HepG2 (cell line): ENCODE measurements around the gene ANKRD11. TPM values are rescaled to one million over a fixed set of nuclear protein-coding genes. Genes with fewer than 3 reads are reported as not detected.

Experiments used
- DNMT1 ChIP-seq: sonication (generic); formaldehyde crosslinking; IDR thresholded peaks from 2 replicates; pipeline ENCODE4 v1.5.1; 2020; ENCODE audit warnings: mild to moderate bottlenecking, missing genetic modification reagents
- HNF4G ChIP-seq, 2 experiments: sonication (generic) in 1 of 2; formaldehyde crosslinking in 1 of 2; IDR thresholded peaks; 2 replicates each; pipeline versions ENCODE4 v1.4.0 to v1.6.1; 2011 to 2020; ENCODE audit warnings: borderline replicate concordance in 2 of 2, low read depth in 2 of 2, mild to moderate bottlenecking in 2 of 2, low read length in 1 of 2, missing genetic modification reagents in 1 of 2, moderate library complexity in 1 of 2
- ISX ChIP-seq: sonication (generic); formaldehyde crosslinking; conservative IDR thresholded peaks from 2 replicates; pipeline ENCODE4 v1.5.0; 2020; ENCODE audit warnings: missing genetic modification reagents
- JARID2 ChIP-seq: sonication (generic); formaldehyde crosslinking; IDR thresholded peaks from 2 replicates; pipeline ENCODE4 v1.8.1; 2023; ENCODE audit warnings: missing genetic modification reagents, inconsistent platforms; ENCODE audit not compliant: insufficient replicate concordance
- PRPF4 ChIP-seq: fragments of 200-400 bp; formaldehyde crosslinking; IDR thresholded peaks from 2 replicates; pipeline ENCODE4 v1.6.1; 2016; ENCODE audit warnings: low read length, low read depth; ENCODE audit not compliant: poor library complexity, severe bottlenecking
- SIN3B ChIP-seq: fragments of 150-350 bp; IDR thresholded peaks from 2 replicates; pipeline ENCODE4 v1.6.1; 2014; ENCODE audit warnings: low read length
- ZBTB3 ChIP-seq: sonication (generic); formaldehyde crosslinking; IDR thresholded peaks from 2 replicates; pipeline ENCODE4 v1.4.0; 2020; ENCODE audit warnings: low read depth, mild to moderate bottlenecking, moderate library complexity, missing genetic modification reagents, borderline replicate concordance
- ZBTB42 ChIP-seq: sonication (generic); formaldehyde crosslinking; IDR thresholded peaks from 2 replicates; pipeline ENCODE4 v1.5.0; 2020; ENCODE audit warnings: mild to moderate bottlenecking, missing genetic modification reagents
- ZMAT5 ChIP-seq: sonication (generic); formaldehyde crosslinking; IDR thresholded peaks from 2 replicates; pipeline ENCODE4 v1.5.0; 2020; ENCODE audit warnings: mild to moderate bottlenecking, low read depth, missing genetic modification reagents, borderline replicate concordance
- ZNF224 ChIP-seq: sonication (generic); formaldehyde crosslinking; IDR thresholded peaks from 2 replicates; pipeline ENCODE4 v1.5.0; 2020; ENCODE audit warnings: mild to moderate bottlenecking, missing genetic modification reagents
- ZNF234 ChIP-seq: sonication (generic); formaldehyde crosslinking; conservative IDR thresholded peaks from 2 replicates; pipeline ENCODE4 v1.5.1; 2020; ENCODE audit warnings: mild to moderate bottlenecking, missing genetic modification reagents
- ZNF263 ChIP-seq: sonication (generic); formaldehyde crosslinking; IDR thresholded peaks from 2 replicates; pipeline ENCODE4 v1.4.0; 2020; ENCODE audit warnings: missing genetic modification reagents
- ZNF275 ChIP-seq: sonication (generic); formaldehyde crosslinking; IDR thresholded peaks from 2 replicates; pipeline ENCODE4 v1.8.0; 2022; ENCODE audit warnings: missing genetic modification reagents, mild to moderate bottlenecking, inconsistent platforms, borderline replicate concordance
- ZNF530 ChIP-seq: sonication (generic); formaldehyde crosslinking; IDR thresholded peaks from 2 replicates; pipeline ENCODE4 v1.5.0; 2020; ENCODE audit warnings: low read depth, mild to moderate bottlenecking, missing genetic modification reagents
- ZNF563 ChIP-seq: sonication (generic); formaldehyde crosslinking; IDR thresholded peaks from 2 replicates; pipeline ENCODE4 v1.8.0; 2022; ENCODE audit warnings: mild to moderate bottlenecking, moderate library complexity, missing genetic modification reagents
- ZNF775 ChIP-seq: sonication (generic); formaldehyde crosslinking; IDR thresholded peaks from 2 replicates; pipeline ENCODE4 v1.4.0; 2020; ENCODE audit warnings: missing genetic modification reagents, mild to moderate bottlenecking, moderate library complexity, borderline replicate concordance
- ZSCAN22 ChIP-seq: sonication (generic); formaldehyde crosslinking; IDR thresholded peaks from 2 replicates; pipeline ENCODE4 v1.4.0; 2020; ENCODE audit warnings: mild to moderate bottlenecking, missing genetic modification reagents
- ZSCAN25 ChIP-seq: sonication (generic); formaldehyde crosslinking; IDR thresholded peaks from 2 replicates; pipeline ENCODE4 v1.8.0; 2022; ENCODE audit warnings: mild to moderate bottlenecking, missing genetic modification reagents
- polyA plus RNA-seq, 8 experiments: library from polyadenylated mRNA; depleted of rRNA in 3 of 8; stranded (reverse) in 7 of 8; unstranded in 1 of 8; fragments of >200 nt; fragmentation: Illumina TruSeq in 4 of 8; extraction: Trizol in 4 of 8; gene quantifications; 2 replicates each; pipeline versions ENCODE4 v1.2.1 to v1.2.3, GENCODE V29; 2011 to 2016; ENCODE audit warnings: low read depth in 4 of 8, missing spikeins in 1 of 8, mixed read lengths in 1 of 8; ENCODE audit not compliant: insufficient read depth in 1 of 8
- total RNA-seq, 5 experiments: library from RNA; depleted of rRNA; stranded (reverse); fragments of >200 nt; fragmentation: Illumina TruSeq; extraction: Trizol; gene quantifications; 2 replicates each; pipeline ENCODE4 v1.2.3, GENCODE V29; 2016; ENCODE audit warnings: low read depth in 1 of 5
- TF ChIP-seq, protein P1 (sequence below), 2 experiments: sonication (generic) in 1 of 2; formaldehyde crosslinking in 1 of 2; IDR thresholded peaks; 2 replicates each; pipeline versions ENCODE4 v1.4.0 to v1.6.1; 2016 to 2020; ENCODE audit warnings: borderline replicate concordance in 1 of 2, low read depth in 1 of 2, mild to moderate bottlenecking in 1 of 2, missing genetic modification reagents in 1 of 2
- TF ChIP-seq, protein P2 (sequence below): sonication (generic); formaldehyde crosslinking; IDR thresholded peaks from 2 replicates; pipeline ENCODE4 v1.4.0; 2020; ENCODE audit warnings: missing genetic modification reagents
- TF ChIP-seq, protein P3 (sequence below): sonication (generic); formaldehyde crosslinking; IDR thresholded peaks from 2 replicates; pipeline ENCODE4 v1.8.1; 2023; ENCODE audit warnings: mild to moderate bottlenecking, missing genetic modification reagents

Gene ANKRD11
- total and polyA plus RNA-seq, 2 of the 13 experiments (the other 11 are each of a cell fraction or from before 2014, with no cell fraction given): 21.4 to 38.4 TPM

DNA sequence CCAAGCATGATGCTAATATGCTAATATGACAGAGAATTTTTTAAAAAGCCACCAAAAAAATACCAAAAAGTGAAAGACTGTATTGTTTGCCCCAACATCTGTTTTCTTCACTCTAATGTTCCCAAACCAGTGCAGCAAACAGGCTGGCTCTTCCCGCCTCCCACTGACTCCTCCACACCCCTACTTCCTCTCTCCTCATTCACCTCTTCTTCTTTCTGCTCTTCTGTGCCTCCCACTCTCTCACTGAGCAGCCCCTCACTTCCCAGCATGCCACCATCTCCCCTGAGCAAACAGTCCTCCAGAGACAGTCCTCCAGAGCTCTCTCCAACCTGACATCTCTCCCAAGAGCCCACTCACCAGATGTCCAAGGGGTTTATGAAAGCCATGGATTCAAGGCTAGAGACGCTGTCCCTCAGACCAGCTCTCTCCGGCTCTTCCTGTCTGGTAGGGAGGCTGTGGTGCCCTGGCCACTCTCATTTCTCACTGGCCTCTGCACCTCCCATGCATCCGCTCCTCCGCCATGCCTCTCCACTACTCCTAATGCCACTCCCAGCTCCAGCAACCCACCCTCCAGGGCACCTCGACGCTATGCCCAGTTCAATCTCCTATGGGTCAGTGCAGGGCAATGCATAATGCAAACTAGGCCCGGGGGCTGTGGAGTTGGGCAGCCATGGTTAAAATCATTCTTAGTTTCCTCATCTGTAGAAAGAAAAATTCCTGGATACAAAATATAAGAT is 52.9 kb downstream of the ANKRD11 start (continued):
- TF ChIP-seq, protein P1, sequence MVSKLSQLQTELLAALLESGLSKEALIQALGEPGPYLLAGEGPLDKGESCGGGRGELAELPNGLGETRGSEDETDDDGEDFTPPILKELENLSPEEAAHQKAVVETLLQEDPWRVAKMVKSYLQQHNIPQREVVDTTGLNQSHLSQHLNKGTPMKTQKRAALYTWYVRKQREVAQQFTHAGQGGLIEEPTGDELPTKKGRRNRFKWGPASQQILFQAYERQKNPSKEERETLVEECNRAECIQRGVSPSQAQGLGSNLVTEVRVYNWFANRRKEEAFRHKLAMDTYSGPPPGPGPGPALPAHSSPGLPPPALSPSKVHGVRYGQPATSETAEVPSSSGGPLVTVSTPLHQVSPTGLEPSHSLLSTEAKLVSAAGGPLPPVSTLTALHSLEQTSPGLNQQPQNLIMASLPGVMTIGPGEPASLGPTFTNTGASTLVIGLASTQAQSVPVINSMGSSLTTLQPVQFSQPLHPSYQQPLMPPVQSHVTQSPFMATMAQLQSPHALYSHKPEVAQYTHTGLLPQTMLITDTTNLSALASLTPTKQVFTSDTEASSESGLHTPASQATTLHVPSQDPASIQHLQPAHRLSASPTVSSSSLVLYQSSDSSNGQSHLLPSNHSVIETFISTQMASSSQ (IDR thresholded peaks at IDR 0.05; ENCODE audit: low read depth): no peak
- TF ChIP-seq, protein P1 (CRISPR knock-in tag; IDR thresholded peaks at IDR 0.05; ENCODE audit: borderline replicate concordance): no peak
- TF ChIP-seq ZNF224 (no peak), ZNF563 (CRISPR knock-in tag) (no peak), HNF4G (IDR thresholded peaks at IDR 0.05; ENCODE audit: borderline replicate concordance, low read depth, low read length) (no peak), HNF4G (CRISPR knock-in tag; IDR thresholded peaks at IDR 0.05; ENCODE audit: borderline replicate concordance, low read depth) (no peak), SIN3B (no peak), ZNF234 (CRISPR knock-in tag) (no peak), ZNF775 (CRISPR knock-in tag) (no peak), ZNF263 (CRISPR knock-in tag) (no peak), ZSCAN22 (CRISPR knock-in tag) (no peak), ZNF275 (CRISPR knock-in tag) (no peak), PRPF4 (no peak), ZSCAN25 (CRISPR knock-in tag) (peak; percentile 81), ZBTB42 (CRISPR knock-in tag) (no peak), ZBTB3 (CRISPR knock-in tag) (no peak), ISX (CRISPR knock-in tag) (no peak), ZNF530 (CRISPR knock-in tag) (no peak), JARID2 (CRISPR knock-in tag) (no peak), ZMAT5 (CRISPR knock-in tag) (no peak), DNMT1 (CRISPR knock-in tag) (no peak)
- TF ChIP-seq, protein P2, sequence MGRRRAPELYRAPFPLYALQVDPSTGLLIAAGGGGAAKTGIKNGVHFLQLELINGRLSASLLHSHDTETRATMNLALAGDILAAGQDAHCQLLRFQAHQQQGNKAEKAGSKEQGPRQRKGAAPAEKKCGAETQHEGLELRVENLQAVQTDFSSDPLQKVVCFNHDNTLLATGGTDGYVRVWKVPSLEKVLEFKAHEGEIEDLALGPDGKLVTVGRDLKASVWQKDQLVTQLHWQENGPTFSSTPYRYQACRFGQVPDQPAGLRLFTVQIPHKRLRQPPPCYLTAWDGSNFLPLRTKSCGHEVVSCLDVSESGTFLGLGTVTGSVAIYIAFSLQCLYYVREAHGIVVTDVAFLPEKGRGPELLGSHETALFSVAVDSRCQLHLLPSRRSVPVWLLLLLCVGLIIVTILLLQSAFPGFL: no peak
- TF ChIP-seq, protein P3, sequence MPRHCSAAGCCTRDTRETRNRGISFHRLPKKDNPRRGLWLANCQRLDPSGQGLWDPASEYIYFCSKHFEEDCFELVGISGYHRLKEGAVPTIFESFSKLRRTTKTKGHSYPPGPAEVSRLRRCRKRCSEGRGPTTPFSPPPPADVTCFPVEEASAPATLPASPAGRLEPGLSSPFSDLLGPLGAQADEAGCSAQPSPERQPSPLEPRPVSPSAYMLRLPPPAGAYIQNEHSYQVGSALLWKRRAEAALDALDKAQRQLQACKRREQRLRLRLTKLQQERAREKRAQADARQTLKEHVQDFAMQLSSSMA (CRISPR knock-in tag): no peak
